ENCODE data around the gene SLC39A1. TPM values are rescaled to one million over a fixed set of nuclear protein-coding genes. Genes with fewer than 3 reads are reported as not detected.

SLC39A1 gene
- total and polyA plus RNA-seq, 9 of the 15 experiments (the other 6 are each of a cell fraction or from before 2014, with no cell fraction given), result 9.9 to 81.1 (median 62.7) TPM

- peak; percentile 65; the same call in 1 of the 2 replicates for TF ChIP-seq THAP12 (CRISPR knock-in tag; IDR thresholded peaks at IDR 0.05)
- peak; percentile 89 for TF ChIP-seq ZNF644 (tag; IDR thresholded peaks at IDR 0.05; ENCODE audit: low read depth)
- peak; percentile 51; the same call in 1 of the 2 replicates for TF ChIP-seq ZNF707 (CRISPR knock-in tag; conservative IDR thresholded peaks at IDR 0.05)
- TF ChIP-seq HIVEP1 (CRISPR knock-in tag; IDR thresholded peaks at IDR 0.05), result no peak
- TF ChIP-seq SNAPC5 (CRISPR knock-in tag; IDR thresholded peaks at IDR 0.05), result no peak
- peak; percentile 94 to 98 (median 98) for TF ChIP-seq YY1 (IDR thresholded peaks at IDR 0.05; ENCODE audit: borderline replicate concordance in 1 of 3, control insufficient read depth in 1 of 3, extremely low read depth in 1 of 3, insufficient read depth in 3 of 3, insufficient read length in 1 of 3, insufficient replicate concordance in 2 of 3, low read depth in 1 of 3, low read length in 2 of 3)
- TF ChIP-seq DMBX1 (CRISPR knock-in tag; IDR thresholded peaks at IDR 0.05; ENCODE audit: borderline replicate concordance), result no peak
- TF ChIP-seq HDAC3 (IDR thresholded peaks at IDR 0.05; ENCODE audit: borderline replicate concordance, partially characterized antibody), result peak; percentile 71
- no peak for TF ChIP-seq KAT2B (IDR thresholded peaks at IDR 0.05; ENCODE audit: low read depth, low read length)
- peak; percentile 82; the same call in 1 of the 2 replicates for TF ChIP-seq CREB3L1 (IDR thresholded peaks at IDR 0.05; ENCODE audit: borderline replicate concordance, low read depth)
- TF ChIP-seq DIDO1 (tag; IDR thresholded peaks at IDR 0.05; ENCODE audit: low read depth), result 0 out of 2 replicates have a peak, but pooled peaks have one; percentile 30
- peak; percentile 36; the same call in 1 of the 2 replicates for TF ChIP-seq VEZF1 (CRISPR knock-in tag; IDR thresholded peaks at IDR 0.05)
- peak; percentile 100 for TF ChIP-seq POLR2A (conservative IDR thresholded peaks at IDR 0.05)
- TF ChIP-seq NR4A1 (CRISPR knock-in tag; IDR thresholded peaks at IDR 0.05), result no peak
- TF ChIP-seq NR4A1 (tag; IDR thresholded peaks at IDR 0.05), result peak; percentile 83; the same call in 1 of the 2 replicates
- TF ChIP-seq NFYB (IDR thresholded peaks at IDR 0.05; ENCODE audit: extremely low read depth, insufficient read length), result no peak
- TF ChIP-seq ZNF175 (CRISPR knock-in tag; IDR thresholded peaks at IDR 0.05; ENCODE audit: low read depth), result peak; percentile 89
- 0 out of 2 replicates have a peak, but pooled peaks have one; percentile 31 for TF ChIP-seq ZNF444 (CRISPR knock-in tag; IDR thresholded peaks at IDR 0.05)
- no peak for TF ChIP-seq SFPQ (IDR thresholded peaks at IDR 0.05; ENCODE audit: low read depth, low read length)
These were observed 27.3 kb upstream of the SLC39A1 start, which contains the start of gene RPS27 (continued) for GRCh38 chr1:153990468-153991150.
